GM21367 (cell line): Measurements from ENCODE around the gene PKD1.
"Not testable (repeated sequence)": the region's sequence is repeated elsewhere in the genome, so short reads cannot be mapped to it uniquely, and the experiment has no call there.

Experiments used
- ATAC-seq: cut with Tn5 transposase; IDR thresholded peaks from one replicate; pipeline ENCODE4 v1.9.1; 2021; ENCODE audit not compliant: unreplicated experiment

PKD1 gene

DNA sequence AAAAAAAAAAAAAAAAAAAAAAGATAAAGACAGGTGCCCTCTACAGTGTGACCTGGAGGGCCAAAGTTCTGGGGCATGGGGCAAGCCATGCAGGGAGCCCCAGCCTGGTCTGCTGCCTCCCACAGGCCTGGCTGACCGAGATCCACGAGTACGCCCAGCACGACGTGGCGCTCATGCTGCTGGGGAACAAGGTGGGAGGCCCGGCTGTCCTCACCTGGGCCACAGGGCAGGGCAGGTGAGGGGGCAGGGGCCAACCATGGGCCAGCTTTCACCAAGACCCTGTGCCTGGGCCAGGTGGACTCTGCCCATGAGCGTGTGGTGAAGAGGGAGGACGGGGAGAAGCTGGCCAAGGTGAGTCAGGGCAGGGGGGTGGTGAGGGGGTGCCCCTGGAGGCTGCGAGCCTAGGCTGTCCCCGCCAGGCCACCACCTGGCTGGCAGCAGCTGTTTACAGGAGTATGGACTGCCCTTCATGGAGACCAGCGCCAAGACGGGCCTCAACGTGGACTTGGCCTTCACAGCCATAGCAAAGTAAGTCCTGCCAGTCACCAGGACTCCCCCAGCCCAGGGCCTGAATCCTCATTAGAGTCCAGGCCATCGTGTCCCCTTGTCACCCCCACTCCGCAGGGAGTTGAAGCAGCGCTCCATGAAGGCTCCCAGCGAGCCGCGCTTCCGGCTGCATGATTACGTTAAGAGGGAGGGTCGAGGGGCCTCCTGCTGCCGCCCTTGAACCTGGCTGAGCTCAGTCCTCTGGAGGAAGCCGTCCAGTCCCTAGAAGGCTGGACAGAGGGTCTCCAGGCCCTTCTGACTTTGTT is 17.2 kb upstream of the PKD1 start:
- no peak for ATAC-seq

DNA sequence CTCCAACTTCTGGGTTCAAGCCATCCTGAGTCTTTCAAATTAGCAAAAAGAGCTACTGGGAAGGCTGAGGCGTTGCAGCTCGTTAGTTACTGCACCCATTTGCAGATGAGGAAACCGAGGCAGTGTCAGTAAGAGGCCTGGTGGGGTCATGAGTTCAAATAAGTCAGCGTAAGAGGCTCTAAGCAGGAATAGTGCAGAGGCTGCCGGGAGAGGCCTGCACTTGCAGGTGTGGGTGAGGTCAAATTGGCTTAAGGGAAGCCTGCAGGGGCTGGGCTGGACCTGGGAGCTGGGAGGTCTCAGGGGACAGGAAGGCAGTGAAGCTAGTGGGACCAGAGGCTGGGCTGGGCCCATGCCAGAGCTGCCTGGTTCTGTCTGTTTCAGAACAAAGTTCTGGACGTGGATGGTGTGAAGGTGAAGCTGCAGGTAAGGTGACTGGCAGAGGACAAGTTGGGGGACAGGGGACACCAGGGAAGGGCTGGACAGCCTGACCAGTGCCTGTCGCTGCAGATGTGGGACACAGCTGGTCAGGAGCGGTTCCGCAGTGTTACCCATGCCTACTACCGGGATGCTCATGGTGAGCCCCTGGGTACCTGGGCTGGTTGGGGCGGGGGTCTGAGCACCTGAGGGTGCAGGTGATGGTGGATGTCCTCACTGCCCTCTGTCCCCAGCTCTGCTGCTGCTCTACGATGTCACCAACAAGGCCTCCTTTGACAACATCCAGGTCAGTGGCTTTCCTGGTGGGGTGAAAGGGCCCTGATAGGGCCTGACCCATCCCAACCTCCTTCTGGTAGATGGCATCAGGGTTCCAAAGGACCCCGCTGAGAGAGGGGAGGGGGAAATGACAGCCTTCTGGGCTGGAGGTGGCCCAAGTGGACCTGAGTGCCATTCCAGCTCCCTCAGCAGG is 15.7 kb upstream of the PKD1 start:
- no peak for ATAC-seq

DNA sequence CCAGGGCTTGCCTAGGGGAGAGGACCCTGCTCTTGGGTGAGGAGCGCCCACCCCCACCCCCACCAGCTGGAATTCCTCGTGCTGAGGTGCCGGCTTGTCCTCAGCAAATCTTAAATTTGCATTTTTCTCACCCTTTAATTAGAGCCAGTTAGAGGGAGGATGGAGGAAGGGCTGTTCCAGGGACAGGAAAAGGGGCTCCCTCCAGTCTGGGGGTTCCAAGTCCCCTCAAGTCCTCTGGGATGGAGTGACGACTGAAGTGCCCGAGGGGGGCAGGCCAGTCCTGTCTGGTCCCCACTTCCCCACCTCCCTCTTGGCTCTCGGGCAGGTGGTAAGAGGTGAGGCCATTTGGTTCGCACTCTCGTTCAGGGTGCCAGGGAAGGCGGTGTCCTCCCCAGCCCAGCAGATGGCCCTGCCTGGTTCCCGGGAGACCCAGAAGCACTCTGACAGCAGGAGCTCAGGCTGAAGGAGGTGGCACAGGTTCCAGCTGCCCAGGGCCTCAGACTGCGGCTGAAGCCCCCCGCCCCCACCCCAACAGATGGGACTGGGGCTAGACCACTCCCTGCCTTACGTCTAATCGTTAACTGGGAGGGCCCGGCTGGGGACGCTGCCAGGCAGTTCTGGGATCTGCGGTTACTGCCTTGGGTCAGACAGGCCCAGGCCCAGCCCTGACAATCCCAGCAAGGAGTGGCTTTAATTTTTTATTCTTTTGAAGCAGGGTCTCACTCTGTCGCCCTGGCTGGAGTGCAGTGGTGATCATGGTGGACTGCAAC is 14.9 kb upstream of the PKD1 start:
- ATAC-seq, result no peak

DNA sequence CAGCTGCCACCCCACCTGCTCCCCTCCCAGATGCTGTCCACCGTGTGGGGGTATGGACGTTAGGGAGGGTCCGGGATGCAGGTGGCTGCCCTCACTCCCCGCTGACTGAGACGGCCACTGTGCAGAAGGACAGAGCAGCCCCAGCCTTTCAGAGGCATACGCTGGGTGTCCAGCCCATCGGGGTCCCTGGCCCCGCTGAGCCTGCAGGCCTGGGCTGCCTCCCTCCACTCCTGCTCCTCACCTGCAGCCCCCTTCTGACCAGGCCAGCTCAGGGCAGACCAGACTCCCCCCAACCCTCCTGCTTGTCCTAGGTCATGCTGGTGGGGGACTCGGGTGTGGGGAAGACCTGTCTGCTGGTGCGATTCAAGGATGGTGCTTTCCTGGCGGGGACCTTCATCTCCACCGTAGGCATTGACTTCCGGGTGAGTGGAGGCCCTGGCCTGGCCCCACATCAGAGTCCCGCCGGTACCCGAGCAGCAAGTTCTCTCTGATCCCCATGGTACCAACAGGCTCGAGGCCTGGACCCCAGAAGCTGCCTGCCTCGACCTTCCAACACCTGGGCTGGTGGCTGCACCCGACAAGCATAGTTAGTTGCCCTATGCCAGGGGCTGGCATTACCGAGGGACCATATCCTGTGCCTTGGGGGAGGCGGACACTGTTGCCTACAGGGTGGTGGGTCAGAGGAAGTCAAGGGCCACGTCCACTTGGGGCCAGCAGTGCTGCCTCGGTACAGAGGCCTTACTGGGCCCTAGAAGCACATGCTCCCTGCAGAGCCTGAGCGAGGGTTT is 14.1 kb upstream of the PKD1 start:
- ATAC-seq, result no peak

DNA sequence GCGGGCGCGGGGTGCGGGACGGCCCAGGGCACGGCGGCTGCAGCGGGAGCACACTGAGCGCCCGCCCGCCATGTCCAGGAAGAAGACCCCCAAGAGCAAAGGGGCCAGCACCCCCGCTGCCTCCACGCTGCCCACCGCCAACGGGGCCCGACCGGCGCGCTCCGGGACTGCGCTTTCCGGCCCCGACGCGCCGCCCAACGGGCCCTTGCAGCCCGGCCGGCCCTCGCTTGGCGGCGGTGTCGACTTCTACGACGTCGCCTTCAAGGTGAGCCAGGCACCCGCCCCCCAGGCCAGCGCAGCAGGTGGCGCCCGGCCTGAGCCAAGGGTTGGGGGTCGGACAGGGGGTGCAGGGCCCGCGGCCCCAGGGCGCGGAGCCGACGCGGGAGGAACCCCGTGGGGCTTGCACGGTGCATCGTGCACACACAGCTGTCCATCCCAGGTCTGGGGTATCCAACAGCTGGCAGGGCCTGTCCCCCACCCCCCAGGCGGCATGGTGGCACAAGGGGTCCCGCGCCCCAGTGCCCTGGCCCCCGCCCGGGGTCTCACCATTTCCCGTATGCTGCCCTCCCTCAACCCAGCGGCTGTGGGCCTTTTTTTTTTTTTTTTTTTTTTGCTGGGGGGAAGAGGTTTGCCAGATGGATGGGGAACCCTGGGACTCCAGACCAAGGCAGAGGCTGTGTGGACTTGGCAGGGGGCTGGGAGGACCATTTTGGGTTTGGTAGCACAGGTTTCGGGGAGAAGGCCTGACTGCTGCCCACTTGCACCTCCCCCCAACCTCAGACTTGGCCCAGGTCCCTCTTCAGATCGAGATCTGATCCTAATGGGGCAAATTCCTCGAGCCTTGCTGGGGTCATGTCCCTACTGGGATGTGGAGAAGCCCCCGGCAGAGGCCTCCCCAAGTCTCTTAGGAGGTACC is 13.3 kb upstream of the PKD1 start:
- no peak for ATAC-seq

DNA sequence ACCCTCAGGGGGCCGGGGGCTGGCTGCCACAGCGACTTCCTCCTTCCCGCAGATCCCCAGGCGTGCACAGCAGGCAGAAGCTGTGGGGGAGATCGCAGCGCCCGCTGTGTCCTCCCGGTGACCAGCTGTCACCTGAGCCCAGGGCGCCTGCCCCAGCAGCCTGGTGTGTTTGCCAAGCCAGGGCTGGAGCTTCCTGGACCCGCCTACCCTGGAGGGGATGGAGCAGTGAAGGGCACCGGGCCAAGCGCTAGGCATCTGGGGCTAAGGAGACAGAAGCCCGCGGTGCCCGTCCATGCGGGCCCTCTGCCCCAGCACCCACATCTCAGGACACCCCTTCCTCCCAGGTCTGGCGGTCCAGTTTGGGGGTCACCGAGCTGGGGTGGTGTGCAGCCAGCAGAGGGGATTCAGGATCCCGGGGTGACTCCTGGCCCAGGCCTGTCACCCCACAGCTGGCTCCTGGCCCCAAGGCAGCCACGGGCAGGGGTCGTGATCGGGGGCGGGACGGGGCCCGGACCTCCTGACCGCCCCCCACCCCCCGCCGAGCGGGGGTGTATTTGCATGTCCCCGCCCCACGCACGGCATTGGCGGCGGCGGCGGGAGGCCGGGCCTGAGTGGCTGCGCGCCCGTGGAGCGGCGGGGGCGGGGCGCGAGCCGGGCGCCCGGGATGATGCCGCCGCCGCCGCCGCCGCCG is 12.4 kb upstream of the PKD1 start, which contains the start of gene RAB26:
Gene RAB26, plus strand, starts transcription at position 645 of the 691 bp plus-strand sequence. CDS start 159 bp downstream, outside the sequence.
- ATAC-seq, result no peak

DNA sequence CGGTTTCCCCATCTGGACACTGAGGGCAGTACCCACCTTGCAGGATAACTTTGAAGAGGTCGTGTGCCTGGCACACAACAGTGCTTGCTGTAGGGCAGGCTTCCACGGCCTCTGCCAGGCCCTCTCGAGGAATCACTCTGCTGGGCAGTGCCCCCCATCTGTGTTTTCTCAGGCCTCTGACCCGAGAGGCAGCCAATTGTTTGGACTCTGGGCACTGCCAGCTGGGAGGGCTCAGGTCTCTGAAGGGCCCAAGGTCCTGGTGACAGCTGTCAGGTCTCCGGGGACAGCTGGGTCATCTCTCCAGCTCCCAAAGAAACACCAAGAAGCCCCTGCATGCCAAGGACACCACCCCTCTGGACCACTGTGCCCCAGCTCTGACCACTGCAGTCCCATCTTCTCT is 11.7 kb upstream of the PKD1 start:
- no peak for ATAC-seq

DNA sequence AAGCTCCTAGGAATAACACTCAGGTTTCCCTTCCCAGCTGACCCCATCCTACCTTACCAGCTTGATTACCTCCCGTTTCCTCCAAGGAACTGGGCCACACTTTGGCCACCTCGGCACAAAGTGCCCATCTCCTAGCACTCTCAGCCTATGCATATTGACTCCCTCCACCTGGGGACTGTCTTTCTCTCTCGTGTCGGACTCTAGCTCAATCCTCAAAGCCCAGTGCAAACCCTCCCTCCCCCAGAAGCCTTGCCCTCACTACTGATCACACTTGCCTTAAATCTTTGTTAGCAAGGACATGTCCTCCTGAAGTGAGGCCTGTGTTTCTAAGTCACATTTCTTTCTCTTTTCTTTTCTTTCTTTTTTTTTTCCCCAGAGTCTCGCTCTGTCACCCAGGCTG is 10.1 kb upstream of the PKD1 start:
- ATAC-seq, result no peak

DNA sequence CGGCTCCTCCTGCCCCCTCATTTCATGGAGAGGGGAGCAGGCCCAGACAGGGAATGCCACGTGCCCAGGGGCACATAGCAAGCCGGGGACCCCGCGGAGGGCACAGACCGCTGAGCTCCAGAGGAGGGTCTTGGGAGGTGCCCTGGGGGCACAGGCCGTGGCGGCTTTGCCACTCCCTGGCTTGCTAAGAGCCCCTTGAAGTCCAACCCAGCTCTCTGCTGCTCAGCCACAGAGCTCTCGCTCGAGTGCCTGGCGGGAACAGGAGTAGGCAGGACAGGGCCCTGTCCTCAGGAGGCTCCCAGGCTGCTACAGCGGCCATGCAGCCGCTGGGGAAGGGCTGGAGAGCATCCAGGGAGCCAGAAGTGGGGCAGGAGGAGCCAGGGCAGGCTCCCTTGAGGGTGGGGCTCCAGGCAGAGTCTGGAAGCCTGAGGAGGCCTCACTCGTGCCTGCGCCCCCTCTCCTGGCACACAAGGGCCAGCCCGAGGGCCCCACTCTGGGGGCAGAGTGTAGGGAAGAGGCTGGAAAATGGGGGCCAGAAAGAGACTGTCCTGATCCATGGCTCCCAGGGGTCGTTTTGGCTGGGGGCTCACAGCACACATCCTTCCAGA is 8.3 kb upstream of the PKD1 start:
- ATAC-seq, result no peak

DNA sequence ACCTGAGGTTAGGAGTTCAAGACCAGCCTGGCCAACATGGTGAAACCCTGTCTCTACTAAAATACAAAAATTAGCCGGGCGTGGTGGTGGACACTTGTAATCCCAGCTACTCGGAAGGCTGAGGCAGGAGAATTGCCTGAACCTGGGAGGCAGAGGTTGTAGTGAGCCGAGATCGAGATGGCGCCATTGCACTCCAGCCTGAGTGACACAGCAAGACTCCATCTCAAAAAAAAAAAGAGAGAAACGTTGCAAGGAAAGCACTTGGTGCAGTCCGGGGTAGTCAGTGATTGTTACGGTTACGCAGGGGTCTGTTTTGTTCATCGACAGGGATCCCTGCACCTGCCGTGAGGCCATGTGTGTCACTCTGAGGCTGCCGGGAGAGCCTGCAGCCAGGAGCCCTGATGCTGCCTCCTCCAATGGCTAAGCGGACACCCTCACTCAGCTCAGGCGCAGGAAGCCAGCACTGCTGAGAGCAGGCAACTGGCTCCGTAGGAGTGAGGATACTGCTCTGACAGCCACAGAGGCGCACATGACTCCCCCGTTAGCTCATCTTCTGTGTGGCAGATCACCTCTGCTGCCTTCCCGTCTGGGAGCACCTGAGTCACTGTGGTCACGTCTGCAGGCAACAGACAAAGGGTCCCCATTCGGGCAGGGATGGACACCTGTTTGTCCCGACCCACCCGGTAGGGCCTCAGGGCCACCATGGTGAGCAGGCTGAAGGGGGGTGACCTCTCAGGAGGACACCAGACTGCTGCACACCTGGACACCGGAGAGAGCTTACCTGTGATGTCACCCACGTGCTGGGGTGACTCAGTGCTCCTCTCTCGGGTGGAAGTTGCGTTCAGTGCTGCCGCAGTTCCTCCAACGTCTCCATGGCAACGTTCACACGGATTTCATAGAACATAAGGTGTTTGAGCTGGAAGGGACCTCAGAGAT is 7.5 kb upstream of the PKD1 start:
- ATAC-seq, result no peak

DNA sequence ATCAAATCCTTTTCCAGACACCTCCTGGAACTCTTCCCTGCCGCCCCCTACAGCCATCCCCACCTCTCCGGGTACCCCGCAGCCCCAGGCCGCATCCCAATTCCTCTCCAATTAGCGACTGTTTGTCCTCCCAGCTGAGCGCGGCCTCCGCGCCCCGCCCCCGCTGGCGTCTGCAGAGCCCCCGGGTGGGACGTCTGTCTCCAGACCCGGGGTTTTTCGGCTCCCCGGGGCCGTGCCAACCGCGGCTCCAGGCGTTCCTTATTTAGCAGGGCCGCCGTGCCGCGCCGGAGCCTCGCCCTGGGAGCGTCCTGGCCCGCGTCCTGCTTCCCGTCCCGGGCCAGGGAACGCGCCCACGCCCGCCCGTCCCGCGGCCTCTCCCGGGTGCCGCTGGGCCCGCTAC is 627 bp downstream of the PKD1 start:
- not testable (repeated sequence) for ATAC-seq

DNA sequence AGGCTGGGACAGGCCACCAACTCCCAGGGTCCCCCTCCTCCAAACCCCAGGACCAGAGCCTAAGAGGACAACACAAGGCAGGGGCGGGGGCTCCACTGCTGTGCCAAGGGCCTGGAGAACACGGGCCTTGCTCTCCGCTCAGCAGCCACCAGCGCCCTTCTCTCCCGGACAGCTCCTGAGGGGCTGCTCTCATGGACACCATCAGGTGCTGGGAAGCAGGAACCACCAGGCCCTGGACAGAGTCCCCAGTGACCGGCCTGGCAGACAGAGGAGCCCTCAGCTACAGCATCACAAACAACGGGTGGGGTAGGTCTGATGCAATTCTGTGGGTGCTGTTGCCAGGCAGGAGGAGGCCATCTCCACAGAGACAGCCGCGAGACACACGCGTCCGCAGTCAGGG is 1.9 kb downstream of the PKD1 start:
- ATAC-seq, result not testable (repeated sequence)

DNA sequence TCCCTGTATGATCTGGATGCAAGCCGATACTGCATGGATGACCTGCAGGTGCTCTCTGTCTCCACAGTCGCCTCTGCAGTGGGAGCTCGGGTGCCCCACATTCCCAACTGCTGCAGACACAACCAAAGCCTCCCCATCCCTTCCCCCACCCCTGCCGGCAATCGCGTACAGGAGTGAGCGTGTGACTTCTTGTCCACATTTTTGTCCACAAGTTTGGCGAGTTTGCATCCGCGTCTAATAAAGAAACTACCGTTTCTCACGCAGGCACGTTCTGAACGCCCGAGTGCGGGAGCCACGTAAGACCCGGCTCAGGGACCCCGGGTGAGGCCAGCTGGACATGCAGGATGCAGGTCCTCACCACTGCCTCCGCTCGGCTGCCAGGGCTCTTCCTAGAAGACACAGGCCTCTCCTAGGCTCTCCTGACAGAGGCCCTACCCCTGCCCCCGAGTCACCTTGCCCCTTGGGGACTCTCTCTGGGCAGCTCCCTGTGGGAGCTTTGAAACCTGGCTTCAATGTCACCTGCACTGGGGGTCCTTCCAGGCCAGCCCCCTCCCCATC is 5.7 kb downstream of the PKD1 start:
- ATAC-seq, result not testable (repeated sequence)

DNA sequence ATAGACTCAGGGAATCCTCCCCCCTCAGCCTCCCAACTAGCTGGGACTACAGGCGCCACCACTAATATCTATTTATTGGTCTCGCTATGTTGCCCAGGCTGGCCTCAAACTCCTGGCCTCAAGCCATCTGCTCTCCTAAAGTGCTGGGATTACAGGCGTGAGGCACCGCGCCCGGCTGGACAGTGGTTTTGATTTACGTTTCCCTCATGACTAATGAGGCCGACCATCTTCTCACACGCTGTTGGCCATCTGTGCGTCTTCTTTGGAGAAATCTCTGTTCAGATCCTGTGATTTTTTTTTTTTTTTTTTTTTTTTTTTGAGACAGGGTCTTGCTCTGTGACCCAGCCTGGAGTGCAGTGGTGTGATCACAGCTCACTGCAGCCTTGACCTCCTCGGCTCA is 6.4 kb downstream of the PKD1 start:
- not testable (repeated sequence) for ATAC-seq

DNA sequence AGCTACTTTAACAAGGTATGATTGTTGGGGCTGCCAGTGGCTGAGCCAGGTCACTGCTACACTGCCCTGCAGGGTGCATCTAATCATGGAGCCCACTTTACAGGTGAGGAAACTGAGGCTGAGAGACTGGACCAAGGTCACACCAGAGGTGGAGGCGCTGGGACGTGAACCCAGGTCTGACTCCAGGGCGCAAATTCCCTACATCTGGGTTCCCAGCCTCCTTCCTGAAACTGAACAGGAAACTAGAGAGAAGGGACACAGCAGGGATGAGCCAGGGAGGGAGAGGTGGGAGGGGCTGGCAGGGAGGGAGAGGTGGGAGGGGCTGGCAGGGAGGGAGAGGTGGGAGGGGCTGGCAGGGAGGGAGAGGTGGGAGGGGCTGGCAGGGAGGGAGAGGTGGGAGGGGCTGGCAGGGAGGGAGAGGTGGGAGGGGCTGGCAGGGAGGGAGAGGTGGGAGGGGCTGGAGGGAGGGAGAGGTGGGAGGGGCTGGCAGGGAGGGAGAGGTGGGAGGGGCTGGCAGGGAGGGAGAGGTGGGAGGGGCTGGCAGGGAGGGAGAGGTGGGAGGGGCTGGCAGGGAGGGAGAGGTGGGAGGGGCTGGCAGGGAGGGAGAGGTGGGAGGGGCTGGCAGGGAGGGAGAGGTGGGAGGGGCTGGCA is 7.9 kb downstream of the PKD1 start:
- not testable (repeated sequence) for ATAC-seq

DNA sequence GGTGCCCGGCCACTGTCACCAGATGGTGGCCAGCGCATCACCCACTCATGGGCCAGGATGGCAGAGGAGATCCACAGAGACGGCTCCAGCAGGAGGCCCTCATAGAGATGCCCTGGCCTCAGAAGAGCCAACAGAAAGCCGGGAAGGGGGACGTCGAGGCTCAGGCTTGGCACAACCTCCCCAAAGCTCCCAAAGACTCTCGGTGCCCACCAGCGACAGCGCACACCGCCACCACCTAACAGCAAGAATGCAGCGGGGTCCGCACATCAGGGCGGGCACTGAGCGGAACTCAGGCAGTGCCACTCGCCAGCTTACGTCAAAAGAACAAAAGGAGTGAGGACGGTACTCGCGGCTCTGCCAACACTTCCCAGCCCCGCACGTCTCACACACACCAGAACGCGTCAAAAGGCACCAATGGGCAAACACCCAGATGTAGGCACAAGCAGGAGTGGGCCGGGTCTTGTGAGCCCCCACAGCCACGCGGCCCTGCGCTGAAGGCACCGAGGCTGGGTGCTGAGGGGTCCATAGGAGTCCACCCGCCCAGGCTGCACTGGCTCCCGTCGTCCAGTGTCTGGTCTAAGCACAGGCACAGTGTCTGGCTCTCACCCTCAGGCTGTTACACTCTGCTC is 8.7 kb downstream of the PKD1 start:
- not testable (repeated sequence) for ATAC-seq
